Mesenchymal stem cell (in vitro differentiated cells and primary cell): ENCODE measurements around the gene TSPAN14.

Experiments used
- DNase-seq: peaks from one replicate; pipeline ENCODE4 v3.0.0-alpha.2; 2013
- H2AFZ ChIP-seq: one replicate; pipeline ENCODE4 v1.6.1; 2013; ENCODE audit warnings: low read depth, mild to moderate bottlenecking, control low read depth, inconsistent platforms, low read length, moderate library complexity
- H2AK5ac ChIP-seq: 2 replicates; pipeline ENCODE4 v1.6.1; 2013; ENCODE audit warnings: low read length, moderate library complexity, mild to moderate bottlenecking, inconsistent platforms; ENCODE audit not compliant: severe bottlenecking
- H2BK120ac ChIP-seq: one replicate; pipeline ENCODE4 v1.6.1; 2013; ENCODE audit warnings: low read depth, mild to moderate bottlenecking, inconsistent platforms, low read length, moderate library complexity
- H2BK12ac ChIP-seq, 2 experiments: one replicate each; pipeline ENCODE4 v1.6.1; 2013; ENCODE audit warnings: inconsistent platforms in 2 of 2, low read length in 2 of 2, mild to moderate bottlenecking in 2 of 2, moderate library complexity in 2 of 2, control low read depth in 1 of 2
- H2BK15ac ChIP-seq: one replicate; pipeline ENCODE4 v1.6.1; 2013; ENCODE audit warnings: mild to moderate bottlenecking, low read depth, inconsistent platforms; ENCODE audit not compliant: poor library complexity, severe bottlenecking
- H2BK5ac ChIP-seq: 2 replicates; pipeline ENCODE4 v1.6.1; 2013; ENCODE audit warnings: low read depth, mild to moderate bottlenecking, low read length, control low read depth, inconsistent platforms; ENCODE audit not compliant: poor library complexity, severe bottlenecking
- H3K14ac ChIP-seq, 2 experiments: one replicate each; pipeline ENCODE4 v1.6.1; 2013; ENCODE audit warnings: inconsistent platforms in 2 of 2, low read length in 2 of 2, control low read depth in 1 of 2, mild to moderate bottlenecking in 1 of 2, moderate library complexity in 1 of 2
- H3K18ac ChIP-seq, 2 experiments: one replicate each; pipeline ENCODE4 v1.6.1; 2013; ENCODE audit warnings: inconsistent platforms in 2 of 2, low read length in 2 of 2, control low read depth in 1 of 2, low read depth in 1 of 2, mild to moderate bottlenecking in 1 of 2
- H3K23ac ChIP-seq, 2 experiments: one replicate each; pipeline ENCODE4 v1.6.1; 2013; ENCODE audit warnings: inconsistent platforms in 2 of 2, low read length in 2 of 2, mild to moderate bottlenecking in 2 of 2, moderate library complexity in 2 of 2, control low read depth in 1 of 2
- H3K27ac ChIP-seq: 2 replicates; pipeline ENCODE4 v1.5.1; 2013; ENCODE audit warnings: mild to moderate bottlenecking, moderate library complexity, low read length, control low read depth, inconsistent platforms; ENCODE audit not compliant: poor library complexity, severe bottlenecking
- H3K27me3 ChIP-seq, 2 experiments: 2 replicates each; pipeline versions ENCODE4 v1.6.1 to v1.7.0; 2013; ENCODE audit warnings: low read length in 2 of 2, mild to moderate bottlenecking in 2 of 2, moderate library complexity in 2 of 2, control low read depth in 1 of 2, inconsistent platforms in 1 of 2; ENCODE audit not compliant: control insufficient read depth in 1 of 2, insufficient read depth in 1 of 2
- H3K36me3 ChIP-seq, 2 experiments: 2 replicates each; pipeline versions ENCODE4 v1.6.1 to v1.7.0; 2013; ENCODE audit warnings: low read length in 2 of 2, control low read depth in 1 of 2, inconsistent platforms in 1 of 2, low read depth in 1 of 2, mild to moderate bottlenecking in 1 of 2; ENCODE audit not compliant: insufficient read depth in 2 of 2, control insufficient read depth in 1 of 2
- H3K4ac ChIP-seq, 2 experiments: one replicate each; pipeline ENCODE4 v1.6.1; 2013; ENCODE audit warnings: inconsistent platforms in 2 of 2, low read length in 2 of 2, mild to moderate bottlenecking in 2 of 2, moderate library complexity in 2 of 2, control low read depth in 1 of 2, low read depth in 1 of 2
- H3K4me1 ChIP-seq: 2 replicates; pipeline ENCODE4 v1.6.1; 2013; ENCODE audit warnings: low read depth, low read length, control low read depth; ENCODE audit not compliant: control insufficient read depth, insufficient read depth
- H3K4me2 ChIP-seq: 2 replicates; pipeline ENCODE4 v1.6.1; 2013; ENCODE audit warnings: low read length, mild to moderate bottlenecking, inconsistent platforms; ENCODE audit not compliant: poor library complexity, severe bottlenecking
- H3K4me3 ChIP-seq, 2 experiments: 2 replicates each; pipeline versions ENCODE4 v1.5.1 to v1.7.0; 2013; ENCODE audit warnings: low read length in 2 of 2, mild to moderate bottlenecking in 2 of 2, control low read depth in 1 of 2, low read depth in 1 of 2; ENCODE audit not compliant: insufficient read depth in 1 of 2
- H3K79me1 ChIP-seq: replicated peaks from 2 replicates; pipeline ENCODE4 v1.6.1; 2013; ENCODE audit warnings: mild to moderate bottlenecking, control low read depth, low read length, inconsistent platforms; ENCODE audit not compliant: poor library complexity, severe bottlenecking
- H3K9ac ChIP-seq: 2 replicates; pipeline ENCODE4 v1.7.0; 2013; ENCODE audit warnings: mild to moderate bottlenecking, low read length, moderate library complexity
- H3K9me3 ChIP-seq: 2 replicates; pipeline ENCODE4 v1.7.0; 2013; ENCODE audit warnings: mild to moderate bottlenecking, low read length; ENCODE audit not compliant: control insufficient read depth
- H4K8ac ChIP-seq: one replicate; pipeline ENCODE4 v1.6.1; 2013; ENCODE audit warnings: inconsistent platforms, mild to moderate bottlenecking, low read length, moderate library complexity
- H4K91ac ChIP-seq: one replicate; pipeline ENCODE4 v1.6.1; 2013; ENCODE audit warnings: mild to moderate bottlenecking, low read length, inconsistent platforms
- WGBS: methylation state at CpG from one replicate; pipeline ENCODE4 v1.1.7; 2013; ENCODE audit warnings: mixed read lengths; 5-methylcytosine and 5-hydroxymethylcytosine counted together

Gene TSPAN14

GRCh38 chr10:80462299-80462980 lies 8.3 kb downstream of the TSPAN14 start:
- no peak overlapping the region for H3K4me2 ChIP-seq
- H3K4ac ChIP-seq = peak overlapping the region in 1 of 2 experiments; percentile 75
- no peak overlapping the region for H4K8ac ChIP-seq
- no peak overlapping the region for H2BK15ac ChIP-seq
- no peaks in the 10 kb centered on the region for H3K79me1 ChIP-seq
- peaks cover 6 to 30% of the 10 kb centered on the region in 2 experiments for H3K36me3 ChIP-seq
- peak overlapping the region; percentile 44 to 82 for H3K18ac ChIP-seq
- H3K14ac ChIP-seq = peak overlapping the region in 1 of 2 experiments; percentile 48
- H3K27ac ChIP-seq = peak overlapping the region; percentile 81
- H3K9me3 ChIP-seq = no peaks in the 10 kb centered on the region
- no peak overlapping the region for H2BK5ac ChIP-seq
- WGBS = 80% methylated on average over 4 of the region's 7 CpGs
- H3K27me3 ChIP-seq = no peaks in the 10 kb centered on the region
- H3K23ac ChIP-seq = no peak overlapping the region
- peak overlapping the region; percentile 87 for H2AK5ac ChIP-seq
- H2BK120ac ChIP-seq = peak overlapping the region; percentile 77
- H3K4me3 ChIP-seq = peak overlapping the region in 1 of 2 experiments; percentile 65
- H3K9ac ChIP-seq = peak overlapping the region; percentile 79
- no peak overlapping the region for H2AFZ ChIP-seq
- peak; percentile 64 for DNase-seq
- peak overlapping the region; percentile 7 to 63 for H2BK12ac ChIP-seq
- H3K4me1 ChIP-seq = peaks cover 65% of the 10 kb centered on the region
- no peak overlapping the region for H4K91ac ChIP-seq

GRCh38 chr10:80462981-80463741 lies 9.1 kb downstream of the TSPAN14 start:
- peak; percentile 84 for DNase-seq
- Histone ChIP-seq H3K14ac (no peak overlapping the region), H3K9me3 (no peaks in the 10 kb centered on the region), H2BK5ac (no peak overlapping the region), H3K79me1 (no peaks in the 10 kb centered on the region), H2AK5ac (peak overlapping the region; percentile 26), H3K27me3 (no peaks in the 10 kb centered on the region), H2BK120ac (peak overlapping the region; percentile 77), H4K91ac (no peak overlapping the region), H3K18ac (peak overlapping the region; percentile 69 to 82), H3K4me2 (peak overlapping the region; percentile 31), H3K27ac (peak overlapping the region; percentile 81), H2BK12ac (peak overlapping the region in 1 of 2 experiments; percentile 63), H3K4ac (peak overlapping the region in 1 of 2 experiments; percentile 75), H2BK15ac (peak overlapping the region; percentile 86), H2AFZ (no peak overlapping the region), H4K8ac (no peak overlapping the region), H3K23ac (no peak overlapping the region), H3K4me1 (peaks cover 63% of the 10 kb centered on the region), H3K9ac (peak overlapping the region; percentile 79), H3K36me3 (peaks cover 1 to 26% of the 10 kb centered on the region in 2 experiments), H3K4me3 (peak overlapping the region in 1 of 2 experiments; percentile 65)
- 28% methylated on average over 3 of the region's 5 CpGs for WGBS

GRCh38 chr10:80463868-80464267 lies 9.8 kb downstream of the TSPAN14 start:
- no peak overlapping the region for H2BK5ac ChIP-seq
- peak overlapping the region; percentile 40 to 61 for H3K4ac ChIP-seq
- no peaks in the 10 kb centered on the region for H3K9me3 ChIP-seq
- H3K79me1 ChIP-seq = no peaks in the 10 kb centered on the region
- no peak overlapping the region for H2AFZ ChIP-seq
- no peak overlapping the region for H3K4me2 ChIP-seq
- H3K36me3 ChIP-seq = peaks cover 9 to 27% of the 10 kb centered on the region in 2 experiments
- H3K4me3 ChIP-seq = peak overlapping the region in 1 of 2 experiments; percentile 65
- no peaks in the 10 kb centered on the region for H3K27me3 ChIP-seq
- peak overlapping the region; percentile 79 for H3K9ac ChIP-seq
- H3K14ac ChIP-seq = no peak overlapping the region
- peak overlapping the region; percentile 81 for H4K91ac ChIP-seq
- no peak for DNase-seq
- H3K23ac ChIP-seq = peak overlapping the region in 1 of 2 experiments; percentile 81
- peak overlapping the region; percentile 53 for H2AK5ac ChIP-seq
- peaks cover 63% of the 10 kb centered on the region for H3K4me1 ChIP-seq
- peak overlapping the region; percentile 56 to 79 for H3K18ac ChIP-seq
- peak overlapping the region; percentile 81 for H3K27ac ChIP-seq
- no peak overlapping the region for H4K8ac ChIP-seq
- no peak overlapping the region for H2BK15ac ChIP-seq
- H2BK120ac ChIP-seq = no peak overlapping the region
- WGBS = 92% methylated on average over 10 of the region's 10 CpGs
- peak overlapping the region in 1 of 2 experiments; percentile 45 for H2BK12ac ChIP-seq
